CD14-positive monocyte (primary cell): Measurements from ENCODE around the gene MADD. TPM values are rescaled to one million over a fixed set of nuclear protein-coding genes. Genes with fewer than 3 reads are reported as not detected.

Experiments
- DNase-seq, 3 donors: peaks; one replicate each; pipeline ENCODE4 v3.0.0-alpha.2; 2011 to 2022
- H2AFZ ChIP-seq: 2 replicates; pipeline ENCODE4 v1.6.0; 2012; ENCODE audit warnings: mild to moderate bottlenecking, low read depth, low read length, inconsistent platforms; ENCODE audit not compliant: insufficient read depth, poor library complexity, severe bottlenecking
- H3K27ac ChIP-seq, 2 donors: 1 replicate in 1 of 2; 2 replicates in 1 of 2; pipeline ENCODE4 v1.5.1; 2012 to 2013; ENCODE audit warnings: low read length in 2 of 2, control low read depth in 1 of 2, inconsistent platforms in 1 of 2, low read depth in 1 of 2, mild to moderate bottlenecking in 1 of 2
- H3K27me3 ChIP-seq, 2 donors: one replicate each; pipeline versions ENCODE4 v1.6.0 to v1.6.1; 2011 to 2013; ENCODE audit warnings: low read length in 2 of 2; ENCODE audit not compliant: control insufficient read depth in 2 of 2, insufficient read depth in 2 of 2
- H3K36me3 ChIP-seq, 2 donors: replicated peaks in 1 of 2; 1 replicate in 1 of 2; 2 replicates in 1 of 2; pipeline versions ENCODE4 v1.5.1 to v1.6.1; 2012 to 2013; ENCODE audit warnings: low read length in 2 of 2, control low read depth in 1 of 2, inconsistent platforms in 1 of 2, mild to moderate bottlenecking in 1 of 2; ENCODE audit not compliant: insufficient read depth in 2 of 2, control insufficient read depth in 1 of 2
- H3K4me1 ChIP-seq, 2 donors: 1 replicate in 1 of 2; 2 replicates in 1 of 2; pipeline versions ENCODE4 v1.5.1 to v1.6.1; 2012 to 2013; ENCODE audit warnings: low read length in 2 of 2, control low read depth in 1 of 2, inconsistent platforms in 1 of 2, mild to moderate bottlenecking in 1 of 2, moderate library complexity in 1 of 2; ENCODE audit not compliant: insufficient read depth in 2 of 2, control insufficient read depth in 1 of 2
- H3K4me2 ChIP-seq: replicated peaks from 2 replicates; pipeline ENCODE3; 2012; ENCODE audit warnings: low read length, moderate library complexity, mild to moderate bottlenecking; ENCODE audit not compliant: poor library complexity, severe bottlenecking; ENCODE audit errors: extremely low read depth
- H3K4me3 ChIP-seq, 3 experiments: fragments of 200-600 bp in 1 of 3; sonication (generic) in 1 of 3; replicated peaks in 1 of 3; 1 replicate in 2 of 3; 2 replicates in 1 of 3; pipeline ENCODE4 v1.5.1; 2011 to 2013; ENCODE audit warnings: low read length in 3 of 3, mild to moderate bottlenecking in 3 of 3, control low read depth in 2 of 3, low read depth in 2 of 3, inconsistent platforms in 1 of 3, moderate library complexity in 1 of 3
- H3K79me2 ChIP-seq: 2 replicates; pipeline ENCODE4 v1.6.0; 2012; ENCODE audit warnings: mild to moderate bottlenecking, control low read depth, inconsistent platforms, low read length, moderate library complexity; ENCODE audit not compliant: insufficient read depth
- H3K9ac ChIP-seq: 2 replicates; pipeline ENCODE4 v1.6.0; 2017; ENCODE audit warnings: low read length, mild to moderate bottlenecking; ENCODE audit not compliant: insufficient read depth, poor library complexity, severe bottlenecking
- H3K9me3 ChIP-seq, 2 donors: replicated peaks in 1 of 2; 1 replicate in 1 of 2; 2 replicates in 1 of 2; pipeline versions ENCODE4 v1.5.1 to v1.6.1; 2012 to 2013; ENCODE audit warnings: low read length in 2 of 2, control low read depth in 1 of 2; ENCODE audit not compliant: control insufficient read depth in 1 of 2, insufficient read depth in 1 of 2
- H4K20me1 ChIP-seq: 2 replicates; pipeline ENCODE4 v1.6.0; 2012; ENCODE audit warnings: mild to moderate bottlenecking, low read length, control low read depth, moderate library complexity; ENCODE audit not compliant: insufficient read depth
- H3K27ac Mint-ChIP-seq, 7 donors: one replicate each; pipeline ENCODE4 v1.8.0; 2020; ENCODE audit warnings: mild to moderate bottlenecking in 7 of 7, mixed read lengths in 7 of 7, moderate library complexity in 6 of 7, inconsistent platforms in 2 of 7
- H3K27me3 Mint-ChIP-seq, 3 donors: one replicate each; pipeline ENCODE4 v1.8.0; 2021 to 2022; ENCODE audit warnings: low read depth in 3 of 3, mild to moderate bottlenecking in 3 of 3, mixed read lengths in 3 of 3, moderate library complexity in 3 of 3, inconsistent platforms in 1 of 3
- H3K36me3 Mint-ChIP-seq, 2 donors: one replicate each; pipeline ENCODE4 v1.8.0; 2020; ENCODE audit warnings: mixed read lengths in 2 of 2, inconsistent platforms in 1 of 2, mild to moderate bottlenecking in 1 of 2
- H3K4me1 Mint-ChIP-seq: one replicate; pipeline ENCODE4 v1.8.0; 2020; ENCODE audit warnings: mild to moderate bottlenecking, mixed read lengths
- H3K4me3 Mint-ChIP-seq, 2 donors: one replicate each; pipeline ENCODE4 v1.8.0; 2020; ENCODE audit warnings: mild to moderate bottlenecking in 2 of 2, mixed read lengths in 2 of 2, moderate library complexity in 1 of 2
- H3K9me3 Mint-ChIP-seq, 7 donors: one replicate each; pipeline ENCODE4 v1.8.0; 2020 to 2022; ENCODE audit warnings: mixed read lengths in 7 of 7, mild to moderate bottlenecking in 6 of 7, moderate library complexity in 6 of 7, inconsistent platforms in 2 of 7
- WGBS: methylation state at CpG from one replicate; pipeline ENCODE4 v1.1.5; 2013; ENCODE audit warnings: missing lambda C conversion rate; ENCODE audit not compliant: insufficient coverage; 5-methylcytosine and 5-hydroxymethylcytosine counted together
- intact Hi-C, 2 donors: fragments of 100-400 bp; cut with micrococcal nuclease; formaldehyde crosslinking; loops; one replicate each; pipeline versions ENCODE4 v1.15.0 to v1.15.1; 2023
- polyA plus RNA-seq, 3 donors: library from polyadenylated mRNA; depleted of rRNA in 1 of 3; unstranded in 2 of 3; stranded (reverse) in 1 of 3; fragments of 300-500 nt in 2 of 3; fragments of >200 nt in 1 of 3; fragmentation: Illumina TruSeq in 2 of 3; gene quantifications; 1 replicate in 2 of 3; 2 replicates in 1 of 3; pipeline ENCODE4 v1.2.3, GENCODE V29; 2012 to 2021
- TF ChIP-seq, protein P1 (sequence below): fragments of 200-600 bp; IDR thresholded peaks from one replicate; pipeline ENCODE4 v1.8.0; 2022; ENCODE audit warnings: antibody characterized with exemption, mild to moderate bottlenecking

The MADD gene
- polyA plus RNA-seq, 3 donors = 6.4 to 58.1 (median 12.2) TPM

DNA sequence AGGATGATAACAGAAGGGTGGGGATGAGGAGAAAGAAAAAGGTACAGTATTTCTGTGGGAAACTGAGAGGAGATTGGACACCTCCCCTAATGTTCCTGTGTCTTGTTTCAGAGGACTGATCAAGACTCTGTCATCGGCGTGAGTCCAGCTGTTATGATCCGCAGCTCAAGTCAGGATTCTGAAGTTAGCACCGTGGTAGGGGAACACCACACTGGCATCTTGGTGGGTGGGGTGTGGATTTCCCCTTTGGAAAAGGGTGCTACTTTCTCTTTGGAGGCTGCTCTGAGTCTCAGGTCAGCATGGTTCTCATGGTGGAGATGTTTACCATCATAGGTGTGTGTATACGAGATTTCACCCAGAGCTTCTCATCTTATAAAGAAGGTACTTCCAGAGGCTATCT lies 25.5 kb downstream of the MADD start:
- Histone ChIP-seq H3K9ac (no peak overlapping the region), H3K4me1 (no peaks in the 10 kb centered on the region), H2AFZ (no peak overlapping the region), H3K36me3 (peaks cover 90 to 99% of the 10 kb centered on the region in 2 donors), H4K20me1 (peaks cover 44% of the 10 kb centered on the region), H3K79me2 (peaks cover 13% of the 10 kb centered on the region), H3K27me3 (no peaks in the 10 kb centered on the region), H3K4me2 (no peak overlapping the region), H3K9me3 (no peaks in the 10 kb centered on the region), H3K4me3 (no peak overlapping the region), H3K27ac (no peak overlapping the region)
- H3K4me1 Mint-ChIP-seq = no peaks in the 10 kb centered on the region
- H3K27me3 Mint-ChIP-seq = no peaks in the 10 kb centered on the region
- TF ChIP-seq, protein P1, sequence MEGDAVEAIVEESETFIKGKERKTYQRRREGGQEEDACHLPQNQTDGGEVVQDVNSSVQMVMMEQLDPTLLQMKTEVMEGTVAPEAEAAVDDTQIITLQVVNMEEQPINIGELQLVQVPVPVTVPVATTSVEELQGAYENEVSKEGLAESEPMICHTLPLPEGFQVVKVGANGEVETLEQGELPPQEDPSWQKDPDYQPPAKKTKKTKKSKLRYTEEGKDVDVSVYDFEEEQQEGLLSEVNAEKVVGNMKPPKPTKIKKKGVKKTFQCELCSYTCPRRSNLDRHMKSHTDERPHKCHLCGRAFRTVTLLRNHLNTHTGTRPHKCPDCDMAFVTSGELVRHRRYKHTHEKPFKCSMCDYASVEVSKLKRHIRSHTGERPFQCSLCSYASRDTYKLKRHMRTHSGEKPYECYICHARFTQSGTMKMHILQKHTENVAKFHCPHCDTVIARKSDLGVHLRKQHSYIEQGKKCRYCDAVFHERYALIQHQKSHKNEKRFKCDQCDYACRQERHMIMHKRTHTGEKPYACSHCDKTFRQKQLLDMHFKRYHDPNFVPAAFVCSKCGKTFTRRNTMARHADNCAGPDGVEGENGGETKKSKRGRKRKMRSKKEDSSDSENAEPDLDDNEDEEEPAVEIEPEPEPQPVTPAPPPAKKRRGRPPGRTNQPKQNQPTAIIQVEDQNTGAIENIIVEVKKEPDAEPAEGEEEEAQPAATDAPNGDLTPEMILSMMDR = no peak
- WGBS = no CpG with 5 or more reads among the region's 5 CpGs
- intact Hi-C loops = no loop called here
- no peak overlapping the region for H3K4me3 Mint-ChIP-seq
- H3K36me3 Mint-ChIP-seq = peaks cover 81 to 95% of the 10 kb centered on the region in 2 donors
- DNase-seq = no peak
- H3K27ac Mint-ChIP-seq = peak overlapping the region in 1 of 7 donors; percentile 55
- H3K9me3 Mint-ChIP-seq = peaks cover 0 to 4% (median 0%) of the 10 kb centered on the region in 7 donors

DNA sequence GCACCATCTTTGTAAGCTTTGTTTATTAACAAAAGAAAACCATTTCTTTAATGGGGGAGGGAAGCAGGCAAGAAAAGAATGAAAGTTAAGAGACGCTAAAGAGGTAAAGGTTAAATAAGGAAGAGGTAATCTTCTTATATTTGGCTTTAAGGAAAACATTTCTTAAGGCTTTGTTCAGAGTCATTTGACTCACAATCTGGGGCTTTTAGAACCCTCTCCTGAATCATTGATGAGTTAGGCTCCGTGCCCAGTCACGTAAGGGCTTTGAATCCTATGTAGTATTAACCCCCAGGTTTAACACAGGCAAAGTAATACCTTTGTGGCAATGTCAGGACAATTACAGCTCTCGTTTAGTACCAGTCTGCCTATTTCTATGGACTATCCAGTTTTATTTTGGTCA lies 26.1 kb downstream of the MADD start:
- H3K79me2 ChIP-seq = peaks cover 13% of the 10 kb centered on the region
- no peaks in the 10 kb centered on the region for H3K27me3 ChIP-seq
- H3K4me3 ChIP-seq = no peak overlapping the region
- Mint-ChIP-seq H3K4me3 (no peak overlapping the region), H3K4me1 (no peaks in the 10 kb centered on the region), H3K27me3 (no peaks in the 10 kb centered on the region), H3K9me3 (peaks cover 0 to 4% (median 0%) of the 10 kb centered on the region in 7 donors), H3K36me3 (peaks cover 81 to 95% of the 10 kb centered on the region in 2 donors), H3K27ac (no peak overlapping the region)
- TF ChIP-seq, protein P1 = no peak
- peaks cover 40% of the 10 kb centered on the region for H4K20me1 ChIP-seq
- no peak overlapping the region for H3K27ac ChIP-seq
- no peaks in the 10 kb centered on the region for H3K9me3 ChIP-seq
- H3K4me1 ChIP-seq = no peaks in the 10 kb centered on the region
- intact Hi-C loops = no loop called here
- H3K9ac ChIP-seq = no peak overlapping the region
- no peak for DNase-seq
- H2AFZ ChIP-seq = no peak overlapping the region
- no CpG with 5 or more reads among the region's 4 CpGs for WGBS
- H3K4me2 ChIP-seq = no peak overlapping the region
- peaks cover 87 to 99% of the 10 kb centered on the region in 2 donors for H3K36me3 ChIP-seq
